HL-60/S4 treated with retinoic acid at 250 ng/mL for 4 days and 3 days (cell line): Measurements from ENCODE around the gene GMDS.
"Not testable (repeated sequence)": the region's sequence is repeated elsewhere in the genome, so short reads cannot be mapped to it uniquely, and the experiment has no call there.

Experiments
- in situ Hi-C: fragments of 300-500 bp; cut with MboI; formaldehyde crosslinking; loops from 2 replicates; pipeline ENCODE4 v1.7.0; 2022; ENCODE audit warnings: low sequenced_read_pairs

Gene GMDS

DNA sequence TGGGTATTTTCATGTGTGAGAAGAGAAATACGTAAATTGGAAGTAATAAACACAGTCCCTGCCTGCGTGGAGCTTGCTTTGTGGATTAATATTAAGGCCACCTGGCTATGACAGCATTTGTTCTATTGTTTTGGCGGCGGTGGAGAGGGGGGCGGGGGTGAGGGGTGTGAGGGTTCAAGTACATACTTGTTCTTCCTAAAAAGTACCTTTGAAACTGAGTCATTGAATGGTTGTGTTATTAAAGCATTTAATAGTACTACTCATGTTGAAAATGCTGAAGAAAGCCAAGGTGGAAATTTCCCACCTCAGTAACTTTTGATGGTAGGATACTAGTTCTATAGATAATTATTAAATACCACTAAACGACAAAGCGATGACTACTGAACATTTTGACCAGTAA is 540.7 kb downstream of the GMDS start:
- in situ Hi-C loops = no loop called here

DNA sequence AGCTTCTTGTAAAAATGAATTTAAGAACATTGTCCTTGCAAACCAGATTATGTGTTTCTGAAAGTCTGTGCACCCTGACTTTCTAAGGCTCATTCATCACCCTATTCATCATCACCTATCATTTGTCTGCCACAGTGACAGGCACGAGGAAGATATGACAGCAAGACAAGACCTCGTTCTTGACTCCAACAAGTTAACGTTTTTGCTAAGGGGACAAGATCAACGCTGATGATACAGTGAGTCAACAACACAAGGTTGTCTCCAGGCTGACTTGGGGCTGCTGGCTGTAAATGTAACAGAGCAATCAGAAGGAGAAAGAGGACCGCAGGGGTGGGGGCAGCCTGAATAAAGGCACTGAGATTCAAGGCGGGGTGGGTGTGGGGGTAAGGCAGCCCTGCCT is 541.5 kb downstream of the GMDS start:
- in situ Hi-C loops = no loop called here

DNA sequence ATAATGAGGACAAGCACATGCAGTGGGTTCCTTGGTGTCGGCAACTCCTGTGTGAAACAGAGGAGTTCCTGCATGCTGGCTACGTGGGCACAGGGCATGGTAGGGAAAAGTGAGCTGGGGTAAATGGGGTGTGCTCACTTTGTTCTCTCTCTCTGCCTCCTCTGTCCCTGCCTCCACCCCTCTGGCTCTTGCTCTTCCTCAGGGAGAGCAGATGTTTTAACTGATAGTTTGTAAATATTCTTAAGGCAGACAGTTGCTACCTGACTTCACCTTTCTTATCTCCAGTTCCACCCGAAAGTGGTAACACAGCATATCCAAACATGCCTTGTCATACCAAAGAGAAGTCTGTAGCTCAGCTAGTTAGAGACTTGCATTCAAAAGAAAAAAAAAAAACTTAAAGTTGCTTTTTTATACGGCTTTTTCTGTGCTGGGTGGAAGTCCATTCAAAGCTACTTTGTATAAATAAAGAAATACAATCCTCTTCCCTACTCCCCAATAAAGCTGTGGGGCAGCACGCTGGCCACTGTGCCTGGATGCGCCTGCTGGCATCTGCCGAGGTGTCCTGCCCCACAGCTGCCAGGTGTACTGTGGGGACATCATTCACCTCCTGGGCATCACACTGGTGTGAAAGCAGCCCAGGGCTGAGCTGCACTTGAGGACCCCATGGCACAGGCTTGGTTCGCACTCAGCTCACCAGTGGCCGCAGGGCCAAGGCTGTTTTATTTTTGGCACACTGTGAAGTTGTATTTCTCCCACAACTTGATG is 542.1 kb downstream of the GMDS start:
- in situ Hi-C loops = no loop called here

DNA sequence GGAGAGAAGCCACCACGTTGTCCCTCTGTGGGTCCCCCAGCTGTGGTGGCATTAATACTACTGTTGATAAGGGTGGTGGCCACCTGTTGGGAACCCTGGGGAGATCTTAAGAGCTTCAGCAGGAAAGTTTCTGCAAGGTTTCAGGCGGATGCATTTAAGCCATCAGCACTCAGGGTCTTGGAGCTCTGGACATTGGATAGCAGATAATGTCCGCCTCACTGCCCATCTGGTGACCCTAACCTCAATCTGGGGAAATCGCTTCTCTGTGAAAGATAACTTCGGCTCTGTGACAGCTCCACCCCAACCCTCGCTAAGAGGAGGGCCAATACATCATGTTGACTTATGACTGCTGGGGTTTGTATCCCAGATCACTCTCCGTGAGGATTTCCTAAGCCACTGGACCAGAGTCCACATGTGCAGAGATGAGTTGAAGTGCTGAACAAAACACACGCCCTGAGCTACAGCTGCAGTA is 542.8 kb downstream of the GMDS start:
- in situ Hi-C loops = no loop called here

DNA sequence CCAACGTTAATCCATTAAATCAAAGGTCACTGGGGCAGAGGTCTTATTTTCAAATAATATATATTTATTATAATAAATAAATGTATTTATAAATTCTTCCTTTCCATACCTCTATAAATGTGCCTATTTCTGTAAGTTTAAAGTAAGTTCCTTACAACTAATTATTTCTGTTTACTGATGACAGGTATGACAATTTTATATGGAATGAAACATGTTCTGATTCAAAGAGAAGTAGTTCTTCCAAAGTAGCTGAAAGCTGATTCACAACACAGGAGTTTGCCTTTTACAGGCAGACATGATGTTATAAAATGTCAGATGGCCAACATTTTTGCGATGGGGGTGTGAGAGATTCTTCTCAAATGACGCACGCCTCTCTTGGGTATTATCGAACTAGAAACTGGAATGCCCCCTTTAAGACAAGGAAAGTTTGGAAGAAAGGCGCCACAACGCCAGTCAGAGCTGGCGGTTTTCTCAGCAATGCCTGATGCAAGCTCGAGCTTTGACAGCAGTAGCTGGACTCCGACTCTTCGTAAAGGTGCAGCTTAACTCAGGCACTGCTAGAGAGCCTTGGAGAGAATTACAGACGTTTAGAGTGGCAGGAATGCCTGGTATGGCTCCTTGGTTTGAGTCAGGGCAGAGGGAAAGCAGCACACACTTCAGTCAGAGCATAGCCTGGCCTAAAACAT is 543.6 kb downstream of the GMDS start:
- in situ Hi-C loops = no loop called here

DNA sequence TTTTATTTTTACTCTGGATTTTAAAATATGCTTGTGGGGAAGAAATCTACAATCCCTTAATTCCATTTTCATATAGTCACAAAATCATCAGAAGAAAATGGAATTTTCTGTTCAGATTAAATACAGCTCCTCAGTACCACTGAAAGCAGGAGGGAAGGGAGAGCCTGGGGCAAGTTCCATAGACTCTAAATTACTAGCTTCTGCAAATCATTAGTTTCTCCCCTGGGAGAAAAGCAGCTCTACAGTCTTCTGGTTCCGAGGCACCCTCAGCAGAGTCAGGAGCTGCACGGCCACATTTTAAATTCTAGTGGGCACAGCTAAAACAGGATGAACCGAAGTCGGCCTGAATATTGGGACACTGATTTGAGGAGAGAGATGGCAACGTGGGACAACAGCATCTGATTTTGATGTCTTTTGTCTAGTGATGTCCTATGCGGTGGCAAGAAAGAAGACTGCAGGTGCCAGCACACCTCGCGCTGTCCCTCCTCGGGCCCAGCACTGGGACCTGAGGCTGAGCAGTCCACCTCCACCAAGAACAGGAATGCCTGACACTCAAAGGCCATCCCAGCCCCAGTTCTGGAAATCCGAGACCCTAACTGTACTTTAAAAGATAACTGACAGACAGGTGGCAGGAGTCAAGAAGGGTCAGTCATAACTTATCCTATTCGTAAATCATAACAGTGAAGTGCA is 545.0 kb downstream of the GMDS start:
- in situ Hi-C loops = no loop called here

DNA sequence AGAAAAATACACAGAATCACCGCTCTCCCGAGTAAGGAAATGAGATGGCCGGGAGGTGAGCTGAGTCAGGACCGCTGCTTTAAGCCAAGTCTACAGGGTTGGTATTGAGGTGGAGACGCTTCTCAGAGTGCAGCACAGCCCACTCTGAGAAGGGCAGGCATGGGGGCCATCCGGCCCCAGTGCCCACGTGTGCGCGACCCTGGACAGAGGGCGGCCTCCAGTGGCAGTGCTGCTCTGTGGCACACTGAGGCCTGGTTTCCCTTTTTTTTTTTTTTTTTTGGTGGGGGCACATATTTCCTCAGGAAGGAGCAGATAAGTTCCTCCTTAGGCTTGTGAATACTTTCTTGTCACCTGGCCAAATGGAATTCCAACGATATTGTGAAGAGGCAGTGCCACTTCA is 546.9 kb downstream of the GMDS start:
- in situ Hi-C loops = no loop called here

DNA sequence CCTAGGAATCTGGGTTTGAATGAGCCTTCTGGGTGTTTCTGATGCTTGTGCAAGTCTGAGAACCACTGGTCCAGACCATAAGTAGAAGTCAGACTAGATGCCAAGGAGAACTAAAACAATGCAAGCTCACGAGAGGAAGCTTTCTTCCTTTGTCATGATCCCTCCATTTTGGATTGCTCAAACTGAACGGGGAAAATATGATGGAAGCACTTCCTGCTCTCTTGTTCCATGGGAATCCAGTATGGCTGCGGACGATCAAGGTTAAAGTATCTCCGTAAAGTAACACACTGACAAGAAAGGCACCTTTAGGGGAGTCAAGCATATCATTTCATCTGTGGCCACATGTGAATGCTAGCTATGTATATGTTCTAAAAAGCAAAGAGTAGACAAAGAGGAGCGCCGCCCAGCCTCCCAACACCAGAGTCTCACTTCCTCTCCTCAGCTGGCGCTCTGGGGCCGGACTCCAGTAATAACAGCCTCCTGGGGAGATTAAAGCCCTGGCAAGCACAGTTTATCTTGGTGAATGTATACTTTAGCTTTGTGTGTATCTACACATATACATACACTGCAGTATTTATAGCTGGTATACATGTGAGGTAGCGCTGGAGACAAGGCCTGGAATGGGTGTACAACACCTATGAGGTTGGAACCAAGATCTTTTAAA is 547.6 kb downstream of the GMDS start:
- in situ Hi-C loops = no loop called here

DNA sequence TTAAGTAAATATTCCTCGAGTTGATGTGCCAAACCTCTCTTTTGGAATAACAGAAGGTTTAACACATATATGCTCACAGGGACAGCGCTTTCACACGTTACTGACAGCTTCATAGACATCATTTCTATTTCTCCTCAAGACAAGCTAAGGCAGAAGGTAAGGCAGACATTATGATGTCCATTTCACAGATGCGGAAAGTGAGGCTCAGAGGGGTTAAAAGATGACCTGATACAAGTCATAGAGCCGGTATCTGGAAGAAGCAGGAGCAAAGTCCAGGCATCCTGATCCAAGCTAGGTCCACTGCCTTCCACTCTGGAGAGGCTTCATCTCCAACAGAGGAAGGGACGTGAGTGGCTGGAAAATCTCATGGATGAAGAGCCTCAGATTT is 548.9 kb downstream of the GMDS start:
- in situ Hi-C loops = no loop called here

DNA sequence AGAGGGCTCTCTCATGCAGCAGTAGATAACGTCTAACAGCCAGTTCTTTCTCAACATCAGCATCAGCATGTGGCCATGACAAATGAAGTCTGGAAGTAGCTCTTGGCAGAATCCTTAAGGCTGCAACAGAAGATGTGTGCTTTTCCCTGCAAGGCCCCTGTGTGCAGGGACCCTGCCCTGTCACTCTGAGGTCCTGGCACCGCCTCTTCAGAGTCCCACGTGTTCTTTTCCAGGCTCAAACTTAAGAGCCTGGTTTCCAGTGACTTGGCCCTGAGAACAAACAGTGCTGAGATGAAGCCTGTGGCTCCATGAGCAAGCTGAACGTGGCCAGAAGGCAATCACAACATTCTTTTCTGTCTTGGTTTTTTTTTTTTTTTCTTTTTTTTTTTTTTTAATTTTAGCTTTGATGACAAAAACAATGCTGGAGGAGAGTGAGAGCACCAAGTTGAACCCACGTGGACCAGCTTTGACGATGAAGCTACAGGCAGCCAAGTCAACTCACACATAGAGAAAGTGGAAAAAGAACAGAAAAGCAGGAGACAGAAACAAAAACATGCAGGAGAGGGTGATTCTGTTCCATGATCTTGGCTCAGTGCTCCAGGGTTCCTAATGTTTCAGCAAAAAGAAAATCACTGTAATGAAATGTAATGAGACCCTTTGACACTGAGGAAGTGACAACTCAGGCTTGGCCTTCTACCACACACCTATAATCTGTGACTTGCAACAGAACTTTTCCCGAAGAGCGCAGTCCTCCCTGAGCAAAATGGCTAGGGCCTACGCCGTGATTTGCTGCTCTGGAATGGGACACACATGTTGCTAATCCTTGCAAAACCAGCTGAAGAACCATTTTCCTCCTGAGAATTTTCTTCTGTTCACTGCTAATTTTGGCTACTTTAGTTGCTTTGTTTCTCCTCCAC is 549.6 kb downstream of the GMDS start:
- in situ Hi-C loops = no loop called here

DNA sequence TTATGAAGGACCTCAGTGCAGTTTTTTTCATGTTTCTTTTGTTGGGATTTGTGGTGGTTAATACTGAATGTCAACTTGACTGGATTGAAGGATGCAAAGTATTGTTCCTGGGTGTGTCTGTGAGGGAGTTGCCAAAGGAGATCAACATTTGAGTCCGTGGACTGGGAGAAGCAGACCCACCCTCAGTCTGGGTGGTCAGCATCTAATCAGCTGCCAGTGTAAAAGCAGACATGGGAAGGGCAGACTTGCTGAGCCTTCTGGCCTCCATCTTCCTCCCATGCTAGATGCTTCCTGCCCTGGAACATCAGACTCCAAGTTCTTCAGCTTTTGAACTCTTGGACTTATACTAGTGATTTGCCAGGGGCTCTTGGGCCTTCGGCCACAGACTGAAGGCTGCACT is 553.6 kb downstream of the GMDS start:
- in situ Hi-C loops = not testable (repeated sequence)

DNA sequence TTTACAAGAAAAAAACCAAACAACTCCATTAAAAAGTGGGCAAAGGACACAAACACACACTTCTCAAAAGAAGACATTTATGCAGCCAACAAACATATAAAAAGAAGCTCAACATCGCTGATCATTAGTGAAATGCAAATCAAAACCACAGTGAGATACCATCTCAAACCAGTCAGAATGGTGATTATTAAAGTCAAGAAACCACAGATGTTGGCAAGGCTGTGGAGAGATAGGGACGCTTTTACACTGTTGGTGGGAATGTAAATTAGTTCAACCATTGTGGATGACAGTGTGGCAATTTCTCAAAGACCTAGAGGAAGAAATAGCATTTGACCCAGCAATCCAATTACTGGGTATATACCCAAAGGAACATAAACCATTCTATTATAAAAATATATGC is 554.7 kb downstream of the GMDS start:
- in situ Hi-C loops = not testable (repeated sequence)

DNA sequence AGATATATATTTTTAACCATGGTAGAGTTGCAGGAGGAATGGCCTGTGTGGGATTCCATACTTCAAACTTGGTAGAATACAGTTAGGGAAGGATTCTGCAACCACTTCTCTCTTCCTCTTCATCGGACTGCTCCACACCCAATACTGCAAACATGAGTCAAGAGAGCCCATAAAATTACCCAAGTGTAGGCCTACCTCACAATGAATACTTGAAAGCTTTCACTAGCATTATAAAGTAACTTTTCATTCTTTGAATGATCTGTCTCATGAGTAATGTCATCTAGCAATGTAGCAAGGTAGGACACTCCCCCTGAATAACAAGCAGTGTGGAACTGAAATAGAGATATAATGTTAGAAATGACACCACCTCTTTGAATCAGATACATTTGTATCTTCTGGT is 556.3 kb downstream of the GMDS start:
- in situ Hi-C loops = no loop called here

DNA sequence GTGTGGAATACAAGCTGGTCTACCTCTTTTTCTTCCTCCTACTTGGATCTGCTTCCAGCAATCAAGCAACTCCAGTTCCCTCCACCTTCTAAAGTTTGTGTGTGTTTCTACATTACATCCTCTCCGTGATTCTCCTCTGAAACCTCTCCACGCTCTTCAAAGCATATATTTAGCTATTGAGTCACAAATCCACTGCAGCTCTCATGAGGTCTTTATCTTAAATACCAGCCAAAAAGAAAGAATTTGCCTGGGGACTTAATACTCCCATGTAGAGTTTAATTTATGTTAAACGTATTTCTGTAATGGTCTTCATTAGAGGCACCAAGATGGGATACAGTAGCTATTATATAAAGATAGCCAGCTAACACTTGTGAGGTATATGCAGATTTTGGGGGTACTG is 557.0 kb downstream of the GMDS start:
- in situ Hi-C loops = no loop called here

DNA sequence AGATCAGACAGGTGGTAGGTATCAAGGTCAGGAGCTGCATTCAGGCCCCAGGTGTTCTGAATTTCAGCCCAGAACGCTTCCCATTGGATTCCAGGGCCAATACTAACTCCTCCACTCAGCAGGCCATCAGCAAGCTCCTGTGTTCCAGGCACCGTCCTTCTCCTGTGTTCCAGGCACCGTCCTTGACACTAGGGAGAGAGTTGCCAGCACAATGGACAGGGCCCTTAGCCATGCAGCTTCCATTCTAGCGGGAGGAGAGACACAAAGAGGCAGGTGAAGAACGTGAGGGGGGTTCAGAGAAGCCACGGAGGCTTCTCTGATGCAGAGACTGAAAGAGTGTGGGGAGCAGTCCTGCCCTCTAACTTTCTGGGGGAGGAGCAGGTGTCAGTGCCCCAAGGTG is 558.0 kb downstream of the GMDS start:
- in situ Hi-C loops = no loop called here

DNA sequence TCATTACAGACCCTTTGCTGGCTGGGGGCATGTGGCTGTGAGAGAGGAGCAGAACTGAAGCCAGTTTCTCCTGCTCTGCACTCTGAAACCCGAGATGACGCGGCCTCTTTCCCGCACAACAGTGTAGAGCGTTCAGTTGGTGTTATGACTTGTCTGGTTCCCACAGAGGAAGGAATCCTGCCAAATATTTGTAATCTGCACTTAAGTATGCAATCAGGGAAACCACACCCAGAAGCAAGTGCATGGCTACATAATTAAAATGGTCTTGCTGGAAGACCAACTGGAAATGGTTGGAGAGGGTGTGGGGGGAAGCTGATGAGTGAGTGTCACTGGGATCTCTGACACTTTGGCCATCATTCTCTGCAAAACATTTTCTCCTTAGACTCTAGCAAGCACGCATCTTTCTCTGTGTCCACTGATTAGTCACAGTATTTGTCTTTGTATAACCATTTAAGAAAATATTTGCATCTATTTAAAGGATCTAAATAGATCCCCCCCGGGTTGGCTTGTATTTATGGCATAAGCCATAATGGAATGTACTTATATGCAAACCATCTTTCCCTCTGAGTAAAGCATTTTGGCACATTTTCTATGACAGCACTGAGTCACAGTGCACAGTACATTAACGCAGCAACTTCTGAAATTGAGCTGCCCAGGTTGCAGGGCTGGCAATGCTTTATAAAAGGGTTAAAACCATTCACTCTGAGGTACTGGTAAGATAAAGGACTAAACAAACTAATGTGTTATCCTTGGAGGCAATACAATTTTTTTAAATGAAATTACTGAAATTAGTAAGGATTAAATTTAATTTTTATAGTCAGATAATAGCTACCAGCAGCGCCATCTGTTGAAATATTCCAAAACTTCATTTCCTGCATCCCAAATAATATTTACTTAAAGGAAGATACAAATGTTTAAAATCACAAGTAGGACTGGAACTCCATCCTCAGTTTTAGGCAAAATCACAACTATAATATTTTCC is 559.0 kb downstream of the GMDS start:
- in situ Hi-C loops = no loop called here

DNA sequence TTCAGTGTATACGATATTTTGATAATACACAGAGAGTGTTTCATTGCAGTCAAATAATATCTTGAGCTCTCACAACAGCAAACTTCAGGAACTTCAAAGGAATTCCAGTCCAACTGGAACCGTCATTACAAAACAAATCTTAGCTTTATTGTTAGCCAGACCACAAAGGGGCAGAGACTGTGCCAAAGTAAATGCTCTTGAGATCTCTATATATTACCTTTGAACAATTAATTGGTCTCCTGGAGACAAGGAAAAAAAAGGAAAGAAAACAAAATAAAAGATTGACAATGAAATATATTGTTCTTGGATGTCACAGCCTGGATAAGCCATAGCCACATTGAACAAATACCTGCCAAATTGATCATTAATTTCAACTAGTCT is 565.7 kb downstream of the GMDS start:
- in situ Hi-C loops = no loop called here

DNA sequence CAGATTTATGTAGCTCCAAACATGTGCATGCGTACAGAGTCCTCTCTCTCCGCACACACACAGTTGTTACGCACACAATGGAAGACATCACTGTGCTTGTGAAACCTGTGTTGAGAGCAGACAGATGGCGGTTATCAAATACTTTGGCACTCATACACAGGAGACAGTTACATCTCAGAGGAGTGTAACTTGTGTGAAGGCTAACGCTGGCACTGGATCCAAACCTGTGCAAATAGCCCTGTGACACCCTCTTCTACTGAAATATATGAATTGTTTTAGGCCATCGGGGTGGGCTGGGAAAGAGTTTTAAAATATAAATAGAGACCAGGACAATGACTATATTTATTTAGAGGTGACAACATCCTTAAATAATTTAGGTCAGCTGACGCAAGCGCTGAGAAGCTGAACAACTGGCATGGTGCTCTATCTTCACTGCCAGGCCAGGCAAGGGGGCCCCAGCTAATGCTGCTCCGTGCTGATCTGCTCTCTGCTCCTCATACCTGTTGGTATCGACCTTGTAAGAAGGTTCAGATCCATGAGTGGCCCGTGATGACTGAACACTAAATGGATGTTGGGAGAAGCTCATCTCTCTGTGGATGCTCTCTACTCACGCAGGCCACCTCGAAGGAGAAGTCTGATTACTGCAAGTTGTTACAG is 566.2 kb downstream of the GMDS start:
- in situ Hi-C loops = no loop called here

DNA sequence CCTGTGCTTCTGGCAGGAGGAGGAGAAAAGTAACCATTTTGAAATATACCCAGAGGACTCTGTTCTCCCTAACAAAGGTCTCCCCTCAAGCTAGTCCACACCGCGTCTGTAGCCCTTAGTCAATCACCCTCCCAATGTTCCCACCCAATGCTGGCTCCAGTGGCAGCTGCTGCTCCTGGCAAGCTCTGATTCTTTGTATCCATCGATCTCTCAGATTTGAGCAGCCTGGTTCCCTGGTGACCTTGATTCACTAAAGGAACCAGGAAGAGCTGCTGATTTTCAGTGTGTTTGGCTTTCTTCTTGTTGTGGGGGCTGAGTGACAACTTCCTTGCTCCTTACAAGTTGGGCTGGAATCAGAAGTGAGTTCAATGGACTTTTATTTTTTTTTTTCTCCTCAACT is 567.2 kb downstream of the GMDS start:
- in situ Hi-C loops = no loop called here
